Measurements from ENCODE around the gene COL18A1.
"Not testable (repeated sequence)": the region's sequence is repeated elsewhere in the genome, so short reads cannot be mapped to it uniquely, and the experiment has no call there.

Gene COL18A1

GRCh38 chr21:45441431-45442255, 36.7 kb downstream of the COL18A1 start:
- DNase-seq (ENCODE audit: low read depth): no peak

- DNase-seq (ENCODE audit: low read depth): no peak
Observed at GRCh38 chr21:45442276-45442675, 37.3 kb downstream of the COL18A1 start.

GRCh38 chr21:45442686-45443594, 38.0 kb downstream of the COL18A1 start:
- not testable (repeated sequence) for DNase-seq (ENCODE audit: low read depth)

GRCh38 chr21:45443595-45444181, 38.7 kb downstream of the COL18A1 start:
- DNase-seq (ENCODE audit: low read depth): no peak

GRCh38 chr21:45444385-45444784, 39.4 kb downstream of the COL18A1 start:
- no peak for DNase-seq (ENCODE audit: low read depth)

DNA sequence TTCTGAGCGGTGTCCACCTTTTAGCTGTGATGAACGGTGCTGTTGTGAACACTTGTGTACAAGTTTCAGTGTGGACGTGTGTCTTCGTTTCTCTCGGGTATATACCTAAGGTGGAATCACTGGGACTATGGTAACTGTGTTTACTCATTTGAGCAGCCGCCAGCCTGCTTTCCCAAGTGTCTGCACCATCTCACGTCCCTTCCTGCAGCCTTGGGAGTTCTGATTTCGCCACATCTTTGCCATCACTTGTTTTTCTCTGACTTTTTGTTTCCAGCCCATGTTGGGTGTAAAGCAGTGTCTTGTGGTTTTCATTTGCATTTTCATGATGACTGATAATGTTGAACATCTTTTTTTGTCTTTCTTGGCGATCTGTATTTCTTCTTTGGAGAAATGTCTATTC, 40.4 kb downstream of the COL18A1 start:
- DNase-seq (ENCODE audit: low read depth): no peak

DNA sequence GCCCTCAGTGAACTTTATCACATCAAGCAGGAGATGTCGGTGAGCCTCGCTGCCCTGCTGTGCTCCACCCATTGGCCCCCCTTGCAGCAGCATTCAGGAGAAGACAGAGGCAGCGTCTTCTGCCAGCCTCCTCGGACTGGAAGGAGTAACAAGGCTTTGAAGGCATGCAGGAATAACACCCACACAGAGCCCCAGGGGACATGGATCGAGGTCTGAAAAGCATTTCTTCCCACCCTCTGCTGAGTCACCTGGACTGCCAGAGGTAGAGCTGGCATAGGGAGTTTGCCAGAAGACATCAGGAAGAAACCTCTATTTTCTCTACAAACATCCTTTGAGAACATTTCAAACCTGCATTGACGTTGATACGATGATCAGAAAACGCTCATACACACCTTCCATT, 42.9 kb downstream of the COL18A1 start:
- no peak for DNase-seq (ENCODE audit: low read depth)

- no peak for DNase-seq (ENCODE audit: low read depth)
Observed at GRCh38 chr21:45448283-45448809, 43.4 kb downstream of the COL18A1 start.

- DNase-seq (ENCODE audit: low read depth): no peak
Observed at GRCh38 chr21:45448810-45449657, 44.1 kb downstream of the COL18A1 start.

- DNase-seq (ENCODE audit: low read depth): no peak
Observed at GRCh38 chr21:45449658-45450422, 44.9 kb downstream of the COL18A1 start.

GRCh38 chr21:45450423-45451090, 45.6 kb downstream of the COL18A1 start:
- DNase-seq (ENCODE audit: low read depth): no peak

DNA sequence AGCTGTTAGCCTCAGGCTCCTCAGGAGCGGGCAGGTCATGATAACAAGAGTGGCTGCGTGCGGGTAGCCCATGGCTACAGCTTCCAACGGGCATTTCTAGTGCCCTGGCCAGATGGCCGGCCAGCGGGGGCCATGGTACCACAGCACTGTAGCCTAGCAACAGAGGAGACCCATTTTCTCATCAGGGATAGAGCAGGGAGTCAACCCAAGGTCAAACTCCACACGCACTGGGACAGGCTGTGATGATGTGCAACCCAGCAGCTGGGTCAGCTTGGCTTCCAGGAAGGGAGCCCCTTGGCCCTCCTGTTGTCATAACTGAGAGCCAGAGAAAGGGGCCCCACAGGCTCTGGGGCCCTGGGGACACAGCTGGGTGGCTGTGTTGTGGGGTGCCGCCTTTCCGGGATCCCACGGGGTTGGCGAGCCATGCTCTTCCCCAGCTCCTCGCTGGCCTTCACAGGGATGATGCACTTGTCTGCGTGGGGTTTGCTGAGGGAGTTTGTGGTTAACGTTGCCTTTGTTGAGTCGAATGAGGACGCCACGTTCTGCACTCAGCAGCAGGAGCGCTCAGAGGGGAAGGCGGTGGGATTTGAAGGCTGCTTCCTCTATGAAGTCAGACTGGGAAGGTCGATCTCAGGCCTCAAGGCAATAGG, 46.3 kb downstream of the COL18A1 start:
- DNase-seq (ENCODE audit: low read depth): no peak

- DNase-seq (ENCODE audit: low read depth): no peak
Observed at GRCh38 chr21:45451771-45452182, 46.8 kb downstream of the COL18A1 start.

- DNase-seq (ENCODE audit: low read depth): no peak
Observed at GRCh38 chr21:45452696-45453307, 47.8 kb downstream of the COL18A1 start.

DNA sequence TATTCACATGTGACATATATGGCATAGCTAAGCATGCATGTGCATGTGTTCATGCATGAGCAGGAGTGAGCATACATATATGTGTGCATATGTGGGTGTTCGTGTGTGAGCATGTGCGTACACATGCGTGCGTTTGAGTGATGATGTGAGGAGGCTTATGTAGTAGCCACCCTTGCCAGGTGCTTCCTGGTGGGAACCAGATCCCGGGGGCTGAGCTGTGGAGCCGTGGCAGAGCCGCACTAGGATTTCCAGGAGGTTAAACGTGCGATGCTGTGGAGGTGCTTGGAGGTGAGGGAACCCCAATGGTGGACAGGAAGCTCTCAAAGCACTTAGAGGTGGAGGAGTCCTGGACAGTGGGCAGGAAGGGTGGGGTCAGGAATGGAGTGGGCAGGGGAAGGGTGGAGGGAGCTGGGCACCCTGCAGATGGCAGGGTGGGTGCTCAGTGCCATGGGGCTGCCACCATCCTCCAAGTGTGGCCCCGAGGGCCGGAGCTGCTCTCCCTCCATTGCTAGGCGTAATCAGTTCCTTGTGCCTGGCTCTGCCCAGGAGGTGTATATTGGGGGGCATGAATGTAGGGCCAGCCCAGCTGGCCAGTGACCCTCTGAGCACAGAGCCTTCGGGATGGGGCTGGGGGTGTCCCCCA, 48.5 kb downstream of the COL18A1 start:
- no peak for DNase-seq (ENCODE audit: low read depth)

DNA sequence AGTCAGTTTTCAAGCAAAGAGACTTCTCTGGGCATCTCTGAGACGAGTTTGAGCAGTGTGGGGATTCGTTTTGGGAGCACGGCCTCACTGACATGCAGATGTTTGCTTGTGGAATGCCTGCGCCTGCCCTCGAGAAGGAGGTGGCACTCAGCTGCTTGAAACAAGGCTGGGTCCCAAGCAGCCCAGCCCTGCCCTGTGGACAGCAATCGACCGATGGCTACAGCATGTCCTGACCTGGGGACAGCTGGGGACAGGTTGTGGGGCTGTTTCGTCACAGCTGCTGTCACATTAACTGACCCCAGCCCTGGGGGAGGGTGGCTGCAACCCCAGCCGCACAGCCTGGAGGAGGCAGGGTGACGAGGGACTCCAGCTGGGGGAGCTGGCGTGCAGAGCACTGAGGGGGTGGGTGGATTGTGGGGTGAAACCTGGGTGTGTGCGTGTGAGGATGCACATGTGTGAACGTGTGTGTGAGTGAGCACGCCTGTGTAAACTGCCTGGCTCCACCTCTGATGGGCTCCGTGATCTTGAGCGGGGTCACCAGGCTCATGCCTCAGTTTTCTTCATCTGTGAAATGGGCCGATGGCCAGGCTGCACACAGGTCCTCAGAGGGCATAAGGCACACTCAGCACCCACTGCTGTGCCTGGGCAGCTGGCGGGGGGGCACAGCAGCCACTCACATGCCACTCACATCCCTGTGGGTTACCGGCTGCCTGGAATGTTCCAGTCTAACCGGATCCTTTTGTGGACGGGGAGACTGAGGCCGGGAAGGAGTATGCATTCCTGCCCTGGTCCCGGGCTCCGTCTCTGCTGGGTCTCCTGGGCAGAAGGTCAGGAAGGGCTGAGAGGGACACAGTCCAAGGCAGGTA, 49.3 kb downstream of the COL18A1 start:
- no peak for DNase-seq (ENCODE audit: low read depth)

GRCh38 chr21:45454926-45455673, 50.1 kb downstream of the COL18A1 start:
- DNase-seq (ENCODE audit: low read depth): no peak

Measured in stimulated activated CD8-positive, alpha-beta memory T cell treated with anti-CD3 and anti-CD28 coated beads, Interleukin-15, amount 100 ng/mL, for 24 hours (primary cell).